GM23338 (cell line): ENCODE data around the gene OR52I1. TPM values are rescaled to one million over a fixed set of nuclear protein-coding genes. Genes with fewer than 3 reads are reported as not detected.

ENCODE experiments used
- ATAC-seq: fragments of 200-7000 bp; cut with Tn5 transposase; 3 replicates; pipeline ENCODE4 v1.9.1; 2020
- DNase-seq: peaks from one replicate; pipeline ENCODE4 v3.0.0-alpha.2; 2015; ENCODE audit warnings: low spot score
- H2AFZ ChIP-seq: fragments of 200-600 bp; sonication (generic); 2 replicates; pipeline ENCODE4 v1.8.0; 2016; ENCODE audit warnings: antibody characterized with exemption, mild to moderate bottlenecking, moderate library complexity
- H3F3A ChIP-seq: fragments of 200-600 bp; sonication (generic); replicated peaks from 2 replicates; pipeline ENCODE4 v1.8.0; 2017; ENCODE audit warnings: antibody characterized with exemption, mixed run types, low read depth
- H3K27ac ChIP-seq: fragments of 200-600 bp; sonication (generic); 2 replicates; pipeline ENCODE4 v1.6.1; 2016; ENCODE audit warnings: low read depth
- H3K27me3 ChIP-seq: fragments of 200-600 bp; sonication (generic); 2 replicates; pipeline ENCODE4 v1.8.0; 2016; ENCODE audit warnings: mild to moderate bottlenecking, mixed run types, moderate library complexity; ENCODE audit not compliant: insufficient read depth
- H3K36me3 ChIP-seq: fragments of 200-600 bp; sonication (generic); 2 replicates; pipeline ENCODE4 v1.8.0; 2016; ENCODE audit warnings: mild to moderate bottlenecking; ENCODE audit not compliant: insufficient read depth
- H3K4me1 ChIP-seq: fragments of 200-600 bp; sonication (generic); 2 replicates; pipeline ENCODE4 v1.8.0; 2016; ENCODE audit warnings: mild to moderate bottlenecking, moderate library complexity; ENCODE audit not compliant: insufficient read depth
- H3K4me2 ChIP-seq: fragments of 200-600 bp; sonication (generic); 2 replicates; pipeline ENCODE4 v1.7.1; 2017; ENCODE audit warnings: mixed run types
- H3K4me3 ChIP-seq: fragments of 200-600 bp; sonication (generic); 2 replicates; pipeline ENCODE4 v1.6.1; 2016; ENCODE audit warnings: mixed run types
- H3K79me2 ChIP-seq: fragments of 200-600 bp; sonication (generic); replicated peaks from 2 replicates; pipeline ENCODE4 v1.8.0; 2017; ENCODE audit warnings: mild to moderate bottlenecking; ENCODE audit not compliant: insufficient read depth
- H3K9me2 ChIP-seq: fragments of 200-600 bp; sonication (generic); 2 replicates; pipeline ENCODE4 v1.8.0; 2017; ENCODE audit not compliant: insufficient read depth
- H4K20me1 ChIP-seq: fragments of 200-600 bp; sonication (generic); replicated peaks from 2 replicates; pipeline ENCODE4 v1.8.0; 2017; ENCODE audit warnings: mild to moderate bottlenecking; ENCODE audit not compliant: insufficient read depth
- H3K27ac Mint-ChIP-seq: 2 replicates; pipeline ENCODE4 v1.8.0; 2020; ENCODE audit warnings: inconsistent platforms, mild to moderate bottlenecking, moderate library complexity, mixed read lengths
- H3K27me3 Mint-ChIP-seq: 3 replicates; pipeline ENCODE4 v1.8.0; 2022; ENCODE audit warnings: low read depth, mild to moderate bottlenecking, moderate library complexity, mixed read lengths, inconsistent platforms; ENCODE audit not compliant: insufficient read depth, poor library complexity
- H3K36me3 Mint-ChIP-seq: 3 replicates; pipeline ENCODE4 v1.8.0; 2021; ENCODE audit warnings: low read depth, mild to moderate bottlenecking, inconsistent platforms, moderate library complexity, mixed read lengths
- H3K4me1 Mint-ChIP-seq: 3 replicates; pipeline ENCODE4 v1.8.0; 2020; ENCODE audit warnings: mild to moderate bottlenecking, inconsistent platforms, mixed read lengths
- H3K4me3 Mint-ChIP-seq: 3 replicates; pipeline ENCODE4 v1.8.0; 2021; ENCODE audit warnings: moderate library complexity, mild to moderate bottlenecking, inconsistent platforms, mixed read lengths
- H3K9me3 Mint-ChIP-seq: 3 replicates; pipeline ENCODE4 v1.8.0; 2020; ENCODE audit warnings: moderate library complexity, mild to moderate bottlenecking, inconsistent platforms, mixed read lengths
- CREB1 ChIP-seq: fragments of 250-450 bp; sonication (Bioruptor Pico); IDR thresholded peaks from 2 replicates; pipeline ENCODE4 v1.5.0; 2020; ENCODE audit warnings: low read depth, mild to moderate bottlenecking, moderate library complexity
- CTCF ChIP-seq, 2 experiments: fragments of 200-600 bp in 1 of 2; sonication (generic) in 1 of 2; conservative IDR thresholded peaks; 2 replicates each; pipeline versions ENCODE4 v1.5.1 to v1.6.1; 2016 to 2017; ENCODE audit warnings: antibody characterized with exemption in 2 of 2, low read depth in 2 of 2, mild to moderate bottlenecking in 2 of 2, moderate library complexity in 1 of 2
- EZH2 ChIP-seq: fragments of 200-600 bp; sonication (generic); IDR thresholded peaks from one replicate; pipeline ENCODE4 v1.8.0; 2017; ENCODE audit warnings: antibody characterized with exemption, mild to moderate bottlenecking, low read depth; ENCODE audit not compliant: unreplicated experiment
- EZH2phosphoT487 ChIP-seq: fragments of 200-600 bp; sonication (generic); IDR thresholded peaks from one replicate; pipeline ENCODE4 v1.8.1; 2018; ENCODE audit warnings: antibody characterized with exemption; ENCODE audit not compliant: unreplicated experiment
- JUNB ChIP-seq: IDR thresholded peaks from one replicate; pipeline ENCODE4 v1.6.1; 2016; ENCODE audit warnings: antibody characterized with exemption; ENCODE audit not compliant: unreplicated experiment
- NANOG ChIP-seq: IDR thresholded peaks from 2 replicates; pipeline ENCODE4 v1.6.1; 2016; ENCODE audit warnings: antibody characterized with exemption, borderline replicate concordance
- STAT1 ChIP-seq: IDR thresholded peaks from one replicate; pipeline ENCODE4 v1.6.1; 2016; ENCODE audit warnings: antibody characterized with exemption; ENCODE audit not compliant: unreplicated experiment
- ZNF114 ChIP-seq: fragments of 250-450 bp; sonication (Bioruptor Pico); IDR thresholded peaks from 2 replicates; pipeline ENCODE4 v1.5.0; 2020; ENCODE audit warnings: mild to moderate bottlenecking, moderate library complexity
- ZNF331 ChIP-seq: fragments of 250-450 bp; sonication (Bioruptor Pico); IDR thresholded peaks from 2 replicates; pipeline ENCODE4 v1.5.0; 2020; ENCODE audit warnings: low read depth, mild to moderate bottlenecking, moderate library complexity
- polyA plus RNA-seq: library from polyadenylated mRNA; unstranded; fragments of >200 nt; fragmentation: Nextera tagmentation; extraction: Ambion mirVana; gene quantifications from 2 replicates; pipeline ENCODE4 v1.2.1, GENCODE V29; 2016
- total RNA-seq: library from RNA; depleted of rRNA; stranded (reverse); fragments of >200 nt; shearing (Covaris generic); gene quantifications from 2 replicates; pipeline ENCODE4 v1.2.3, GENCODE V29; 2014
- TF ChIP-seq, protein P1 (sequence below): IDR thresholded peaks from 2 replicates; pipeline ENCODE4 v1.6.1; 2016; ENCODE audit warnings: antibody characterized with exemption
- TF ChIP-seq, protein P2 (sequence below): fragments of 250-450 bp; sonication (Bioruptor Pico); IDR thresholded peaks from 2 replicates; pipeline ENCODE4 v1.5.0; 2020; ENCODE audit warnings: mild to moderate bottlenecking, moderate library complexity

Gene OR52I1
- total and polyA plus RNA-seq, 2 experiments from 2014 or later: not detected

- Mint-ChIP-seq H3K4me3 (no peak overlapping the region), H3K9me3 (peaks cover 6% of the 10 kb centered on the region), H3K4me1 (no peaks in the 10 kb centered on the region), H3K36me3 (no peaks in the 10 kb centered on the region), H3K27me3 (no peaks in the 10 kb centered on the region), H3K27ac (no peak overlapping the region)
- no peaks in the 10 kb centered on the region for H3K4me1 ChIP-seq
- H3K4me2 ChIP-seq: no peak overlapping the region
- no peaks in the 10 kb centered on the region for H3F3A ChIP-seq
- H4K20me1 ChIP-seq: no peaks in the 10 kb centered on the region
- H3K27me3 ChIP-seq: no peaks in the 10 kb centered on the region
- 0 out of 2 replicates have a peak, but pooled peaks cover 6% of the 10 kb centered on the region for H3K9me2 ChIP-seq
- no peak overlapping the region for H2AFZ ChIP-seq
- no peaks in the 10 kb centered on the region for H3K79me2 ChIP-seq
- ATAC-seq: no peak
- H3K4me3 ChIP-seq: no peak overlapping the region
- no peaks in the 10 kb centered on the region for H3K36me3 ChIP-seq
- TF ChIP-seq CREB1 (CRISPR knock-in tag): no peak
- no peak for TF ChIP-seq ZNF331 (CRISPR knock-in tag)
- TF ChIP-seq CTCF (conservative IDR thresholded peaks at IDR 0.05; ENCODE audit: low read depth in 2 of 2): no peak
- no peak for TF ChIP-seq STAT1
- no peak for TF ChIP-seq EZH2
- no peak for TF ChIP-seq EZH2phosphoT487
- TF ChIP-seq ZNF114: no peak
- TF ChIP-seq, protein P1, sequence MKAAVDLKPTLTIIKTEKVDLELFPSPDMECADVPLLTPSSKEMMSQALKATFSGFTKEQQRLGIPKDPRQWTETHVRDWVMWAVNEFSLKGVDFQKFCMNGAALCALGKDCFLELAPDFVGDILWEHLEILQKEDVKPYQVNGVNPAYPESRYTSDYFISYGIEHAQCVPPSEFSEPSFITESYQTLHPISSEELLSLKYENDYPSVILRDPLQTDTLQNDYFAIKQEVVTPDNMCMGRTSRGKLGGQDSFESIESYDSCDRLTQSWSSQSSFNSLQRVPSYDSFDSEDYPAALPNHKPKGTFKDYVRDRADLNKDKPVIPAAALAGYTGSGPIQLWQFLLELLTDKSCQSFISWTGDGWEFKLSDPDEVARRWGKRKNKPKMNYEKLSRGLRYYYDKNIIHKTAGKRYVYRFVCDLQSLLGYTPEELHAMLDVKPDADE: no peak
- TF ChIP-seq JUNB: no peak
- no peak for TF ChIP-seq NANOG
- H3K27ac ChIP-seq: no peak overlapping the region
- no peak for DNase-seq
These were observed 25.7 kb downstream of the OR52I1 start for GRCh38 chr11:4619514-4619913.

DNA sequence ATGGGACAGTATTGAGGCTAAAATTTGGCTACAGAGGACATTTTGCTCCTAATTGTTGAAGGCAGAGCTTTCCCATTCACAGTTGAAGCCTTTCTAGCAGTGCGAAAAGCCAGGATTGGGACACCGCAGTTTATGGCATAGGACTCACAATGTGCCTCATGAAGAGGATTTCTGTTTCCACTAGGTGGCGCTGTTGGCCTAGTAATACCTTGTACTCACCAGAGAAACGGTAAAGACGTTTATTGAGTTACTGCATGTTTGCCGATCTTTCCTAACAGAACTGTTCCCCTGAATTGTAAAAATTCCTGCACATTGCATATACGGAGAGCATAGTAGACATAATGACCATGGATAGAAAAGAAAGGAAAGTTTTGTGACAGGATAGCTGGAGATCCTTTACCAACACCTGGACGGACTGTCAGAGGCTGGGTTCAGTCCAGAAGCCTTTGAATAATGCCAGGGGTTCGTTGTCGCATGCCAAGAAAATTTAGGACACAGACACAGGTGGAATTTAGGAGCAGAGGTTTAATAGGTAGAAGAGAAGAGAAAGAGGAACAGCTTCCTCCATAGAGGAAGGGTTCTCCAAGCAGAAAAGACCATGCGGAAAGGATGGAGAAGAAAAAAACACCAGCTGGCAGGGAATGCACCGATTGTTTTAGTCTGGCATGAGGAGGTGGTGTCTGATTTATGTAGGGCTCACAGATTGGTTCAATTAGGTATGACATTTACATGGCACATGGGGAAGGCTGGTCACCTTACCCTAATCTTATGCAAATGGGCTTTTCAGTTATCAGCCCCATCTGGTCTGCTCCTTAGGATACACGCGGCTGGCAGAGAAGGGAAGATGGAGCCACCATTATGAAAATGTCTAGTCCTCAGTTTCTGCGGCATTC lies 32.6 kb downstream of the OR52I1 start:
- H3K4me3 Mint-ChIP-seq: no peak overlapping the region
- Histone ChIP-seq H3K4me3 (no peak overlapping the region), H3K27ac (no peak overlapping the region), H3K36me3 (no peaks in the 10 kb centered on the region), H3K4me2 (peak overlapping the region; percentile 16), H3F3A (no peaks in the 10 kb centered on the region), H4K20me1 (no peaks in the 10 kb centered on the region), H3K27me3 (no peaks in the 10 kb centered on the region), H3K4me1 (peaks cover 18% of the 10 kb centered on the region), H3K9me2 (no peaks in the 10 kb centered on the region), H3K79me2 (no peaks in the 10 kb centered on the region), H2AFZ (peak overlapping the region; percentile 63)
- peaks cover 4% of the 10 kb centered on the region for H3K9me3 Mint-ChIP-seq
- H3K4me1 Mint-ChIP-seq: peaks cover 20% of the 10 kb centered on the region
- ATAC-seq: peak; percentile 99
- peaks cover 2% of the 10 kb centered on the region for H3K27me3 Mint-ChIP-seq
- no peak overlapping the region for H3K27ac Mint-ChIP-seq
- H3K36me3 Mint-ChIP-seq: no peaks in the 10 kb centered on the region; the same call in 2 of the 3 replicates
- DNase-seq: peak; percentile 93
- TF ChIP-seq, protein P2, sequence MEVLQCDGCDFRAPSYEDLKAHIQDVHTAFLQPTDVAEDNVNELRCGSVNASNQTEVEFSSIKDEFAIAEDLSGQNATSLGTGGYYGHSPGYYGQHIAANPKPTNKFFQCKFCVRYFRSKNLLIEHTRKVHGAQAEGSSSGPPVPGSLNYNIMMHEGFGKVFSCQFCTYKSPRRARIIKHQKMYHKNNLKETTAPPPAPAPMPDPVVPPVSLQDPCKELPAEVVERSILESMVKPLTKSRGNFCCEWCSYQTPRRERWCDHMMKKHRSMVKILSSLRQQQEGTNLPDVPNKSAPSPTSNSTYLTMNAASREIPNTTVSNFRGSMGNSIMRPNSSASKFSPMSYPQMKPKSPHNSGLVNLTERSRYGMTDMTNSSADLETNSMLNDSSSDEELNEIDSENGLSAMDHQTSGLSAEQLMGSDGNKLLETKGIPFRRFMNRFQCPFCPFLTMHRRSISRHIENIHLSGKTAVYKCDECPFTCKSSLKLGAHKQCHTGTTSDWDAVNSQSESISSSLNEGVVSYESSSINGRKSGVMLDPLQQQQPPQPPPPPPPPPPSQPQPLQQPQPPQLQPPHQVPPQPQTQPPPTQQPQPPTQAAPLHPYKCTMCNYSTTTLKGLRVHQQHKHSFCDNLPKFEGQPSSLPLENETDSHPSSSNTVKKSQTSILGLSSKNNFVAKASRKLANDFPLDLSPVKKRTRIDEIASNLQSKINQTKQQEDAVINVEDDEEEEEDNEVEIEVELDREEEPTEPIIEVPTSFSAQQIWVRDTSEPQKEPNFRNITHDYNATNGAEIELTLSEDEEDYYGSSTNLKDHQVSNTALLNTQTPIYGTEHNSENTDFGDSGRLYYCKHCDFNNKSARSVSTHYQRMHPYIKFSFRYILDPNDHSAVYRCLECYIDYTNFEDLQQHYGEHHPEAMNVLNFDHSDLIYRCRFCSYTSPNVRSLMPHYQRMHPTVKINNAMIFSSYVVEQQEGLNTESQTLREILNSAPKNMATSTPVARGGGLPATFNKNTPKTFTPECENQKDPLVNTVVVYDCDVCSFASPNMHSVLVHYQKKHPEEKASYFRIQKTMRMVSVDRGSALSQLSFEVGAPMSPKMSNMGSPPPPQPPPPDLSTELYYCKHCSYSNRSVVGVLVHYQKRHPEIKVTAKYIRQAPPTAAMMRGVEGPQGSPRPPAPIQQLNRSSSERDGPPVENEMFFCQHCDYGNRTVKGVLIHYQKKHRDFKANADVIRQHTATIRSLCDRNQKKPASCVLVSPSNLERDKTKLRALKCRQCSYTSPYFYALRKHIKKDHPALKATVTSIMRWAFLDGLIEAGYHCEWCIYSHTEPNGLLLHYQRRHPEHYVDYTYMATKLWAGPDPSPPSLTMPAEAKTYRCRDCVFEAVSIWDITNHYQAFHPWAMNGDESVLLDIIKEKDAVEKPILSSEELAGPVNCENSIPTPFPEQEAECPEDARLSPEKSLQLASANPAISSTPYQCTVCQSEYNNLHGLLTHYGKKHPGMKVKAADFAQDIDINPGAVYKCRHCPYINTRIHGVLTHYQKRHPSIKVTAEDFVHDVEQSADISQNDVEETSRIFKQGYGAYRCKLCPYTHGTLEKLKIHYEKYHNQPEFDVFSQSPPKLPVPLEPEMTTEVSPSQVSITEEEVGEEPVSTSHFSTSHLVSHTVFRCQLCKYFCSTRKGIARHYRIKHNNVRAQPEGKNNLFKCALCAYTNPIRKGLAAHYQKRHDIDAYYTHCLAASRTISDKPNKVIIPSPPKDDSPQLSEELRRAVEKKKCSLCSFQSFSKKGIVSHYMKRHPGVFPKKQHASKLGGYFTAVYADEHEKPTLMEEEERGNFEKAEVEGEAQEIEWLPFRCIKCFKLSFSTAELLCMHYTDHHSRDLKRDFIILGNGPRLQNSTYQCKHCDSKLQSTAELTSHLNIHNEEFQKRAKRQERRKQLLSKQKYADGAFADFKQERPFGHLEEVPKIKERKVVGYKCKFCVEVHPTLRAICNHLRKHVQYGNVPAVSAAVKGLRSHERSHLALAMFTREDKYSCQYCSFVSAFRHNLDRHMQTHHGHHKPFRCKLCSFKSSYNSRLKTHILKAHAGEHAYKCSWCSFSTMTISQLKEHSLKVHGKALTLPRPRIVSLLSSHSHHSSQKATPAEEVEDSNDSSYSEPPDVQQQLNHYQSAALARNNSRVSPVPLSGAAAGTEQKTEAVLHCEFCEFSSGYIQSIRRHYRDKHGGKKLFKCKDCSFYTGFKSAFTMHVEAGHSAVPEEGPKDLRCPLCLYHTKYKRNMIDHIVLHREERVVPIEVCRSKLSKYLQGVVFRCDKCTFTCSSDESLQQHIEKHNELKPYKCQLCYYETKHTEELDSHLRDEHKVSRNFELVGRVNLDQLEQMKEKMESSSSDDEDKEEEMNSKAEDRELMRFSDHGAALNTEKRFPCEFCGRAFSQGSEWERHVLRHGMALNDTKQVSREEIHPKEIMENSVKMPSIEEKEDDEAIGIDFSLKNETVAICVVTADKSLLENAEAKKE (CRISPR knock-in tag): no peak
- TF ChIP-seq EZH2phosphoT487: no peak
